Right cardiac atrium (tissue), 5 donors: ENCODE measurements around the gene ABTB2. TPM values are rescaled to one million over a fixed set of nuclear protein-coding genes. Genes with fewer than 3 reads are reported as not detected.
A peak's percentile ranks its signal among the peaks of the same experiment; 100 is the strongest.
"Not testable (repeated sequence)": the region's sequence is repeated elsewhere in the genome, so short reads cannot be mapped to it uniquely, and the experiment has no call there.

ENCODE experiments used
- ATAC-seq, 2 donors: fragments of 200-7000 bp; cut with Tn5 transposase; one replicate each; pipeline versions ENCODE4 v1.8.0 to v1.9.1; 2020; ENCODE audit warnings: moderate library complexity in 2 of 2, mild to moderate bottlenecking in 1 of 2
- DNase-seq, 3 donors: peaks; one replicate each; pipeline ENCODE4 v3.0.0-alpha.2; 2020
- H3K27ac ChIP-seq: one replicate; pipeline ENCODE4 v1.5.1; 2013; ENCODE audit warnings: mild to moderate bottlenecking, low read length, control low read depth, moderate library complexity
- H3K27me3 ChIP-seq: one replicate; pipeline ENCODE4 v1.6.1; 2013; ENCODE audit not compliant: control insufficient read depth, insufficient read depth
- H3K4me1 ChIP-seq: one replicate; pipeline ENCODE4 v1.6.1; 2013; ENCODE audit warnings: low read length; ENCODE audit not compliant: control insufficient read depth, insufficient read depth
- H3K4me3 ChIP-seq: one replicate; pipeline ENCODE4 v1.5.1; 2013; ENCODE audit warnings: low read length, control low read depth
- H3K9me3 ChIP-seq: one replicate; pipeline ENCODE4 v1.6.1; 2013; ENCODE audit warnings: low read length; ENCODE audit not compliant: control insufficient read depth
- WGBS: extraction: QIAGEN DNeasy Blood & Tissue Kit; methylation state at CpG from one replicate; pipeline ENCODE4 v1.1.7; 2013; 5-methylcytosine and 5-hydroxymethylcytosine counted together
- intact Hi-C, 4 donors: fragments of 100-400 bp; cut with DNase I; formaldehyde crosslinking; loops; one replicate each; pipeline versions ENCODE4 v1.11.0 to v1.14.0; 2022 to 2023
- polyA plus RNA-seq: library from polyadenylated mRNA; stranded (reverse); fragments of 200-250 nt; gene quantifications from one replicate; pipeline ENCODE4 v1.2.3, GENCODE V29; 2013
- total RNA-seq, 4 donors: library from RNA; stranded (reverse); fragmentation: NEBNext Ultra II Directional; extraction: Animal tissue kit (Norgen Biotek cat#: 25700); gene quantifications; one replicate each; pipeline ENCODE4 v1.2.1, GENCODE V29; 2021
- donor health status: healthy with polysubstance abuse.
- donor health status: DM: no; HTN: yes; CAD: no.
- donor health status: DM: no; HTN: no; CAD: no.
- donor health status: DM: no; HTN: yes; CAD: no; lungs with severe emphysema.
- donor health status: DM: yes; HTN: yes; CAD: no.

The ABTB2 gene
- total and polyA plus RNA-seq, 5 donors, result 3.7 to 14.1 (median 10.8) TPM

DNA sequence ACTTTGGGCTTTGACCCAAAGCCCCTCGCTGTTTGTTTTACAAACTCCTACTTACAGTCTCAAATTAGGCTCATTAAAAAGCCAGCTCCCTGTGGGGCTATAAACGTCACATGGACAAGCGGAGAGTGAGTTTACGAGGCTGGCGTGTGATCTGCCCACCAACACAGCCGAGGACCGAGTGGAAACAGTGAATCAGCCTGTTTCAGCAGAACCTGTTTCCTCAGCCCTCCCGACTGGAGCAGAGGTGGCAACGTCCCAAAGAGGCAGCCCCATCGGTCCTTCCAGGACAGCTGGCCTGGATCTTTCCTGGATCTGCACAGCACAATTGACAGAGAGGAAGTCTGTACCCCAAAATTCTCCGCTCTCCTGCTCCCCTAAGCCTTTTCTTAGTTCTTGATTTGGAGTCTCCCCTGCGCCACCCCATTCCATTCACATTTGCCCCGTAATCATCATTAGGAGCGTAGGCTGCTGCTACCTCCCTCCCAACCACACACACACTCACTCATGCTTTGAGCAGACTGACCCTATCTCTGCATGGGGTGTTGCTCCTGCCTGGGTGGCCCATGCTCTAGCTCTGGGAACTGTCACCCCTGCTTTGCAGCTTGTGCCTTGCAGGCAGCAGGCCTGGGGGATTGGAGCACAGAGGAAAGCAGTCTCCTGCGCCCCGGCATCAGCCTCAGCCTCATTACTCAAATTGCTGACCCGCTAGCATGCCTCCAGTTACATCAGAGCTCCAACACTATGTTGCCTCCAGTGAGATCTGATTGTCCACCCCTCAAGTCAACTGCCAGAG lies 134.6 kb downstream of the ABTB2 start:
- peak; percentile 56 to 75 for ATAC-seq
- Histone ChIP-seq H3K27me3 (no peaks in the 10 kb centered on the region), H3K27ac (no peak overlapping the region), H3K4me1 (peaks cover 5% of the 10 kb centered on the region), H3K9me3 (no peaks in the 10 kb centered on the region), H3K4me3 (no peak overlapping the region)
- intact Hi-C loops, result no loop called here
- peak; percentile 84 to 86 (median 84) for DNase-seq
- 57% methylated on average over 17 of the region's 17 CpGs for WGBS

GRCh38 chr11:34222030-34222429 lies 135.8 kb downstream of the ABTB2 start:
- Histone ChIP-seq H3K4me3 (no peak overlapping the region), H3K27ac (no peak overlapping the region), H3K27me3 (no peaks in the 10 kb centered on the region), H3K4me1 (peaks cover 5% of the 10 kb centered on the region), H3K9me3 (no peaks in the 10 kb centered on the region)
- no peak for ATAC-seq
- intact Hi-C loops, result no loop called here
- DNase-seq, result no peak

DNA sequence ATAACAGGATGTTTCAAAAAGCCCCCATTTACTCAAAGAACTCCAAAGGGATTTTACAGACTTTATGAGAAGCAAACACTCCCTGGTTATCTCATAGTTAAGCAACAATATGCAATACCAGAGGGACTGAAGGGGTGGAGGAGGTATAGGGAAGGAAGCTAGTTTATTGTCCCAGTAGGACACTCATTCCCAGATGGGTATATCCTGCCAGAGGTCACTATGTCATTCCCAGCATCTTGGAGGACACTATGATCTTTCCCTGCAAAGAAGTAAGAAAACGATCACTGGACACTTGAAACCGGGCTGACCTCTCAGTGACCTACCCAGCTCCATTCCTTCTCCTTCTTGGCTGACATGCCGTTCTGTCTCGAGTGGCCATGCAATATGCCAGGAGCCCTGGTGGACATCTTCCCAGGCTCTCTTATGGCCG lies 137.9 kb downstream of the ABTB2 start:
- Histone ChIP-seq H3K4me1 (peaks cover 5% of the 10 kb centered on the region), H3K4me3 (no peak overlapping the region), H3K9me3 (no peaks in the 10 kb centered on the region), H3K27ac (no peak overlapping the region), H3K27me3 (no peaks in the 10 kb centered on the region)
- peak; percentile 87 to 88 for ATAC-seq
- intact Hi-C loops, result no loop called here
- DNase-seq, result peak; percentile 66 to 81 (median 79)
- 43% methylated on average over 5 of the region's 5 CpGs for WGBS

DNA sequence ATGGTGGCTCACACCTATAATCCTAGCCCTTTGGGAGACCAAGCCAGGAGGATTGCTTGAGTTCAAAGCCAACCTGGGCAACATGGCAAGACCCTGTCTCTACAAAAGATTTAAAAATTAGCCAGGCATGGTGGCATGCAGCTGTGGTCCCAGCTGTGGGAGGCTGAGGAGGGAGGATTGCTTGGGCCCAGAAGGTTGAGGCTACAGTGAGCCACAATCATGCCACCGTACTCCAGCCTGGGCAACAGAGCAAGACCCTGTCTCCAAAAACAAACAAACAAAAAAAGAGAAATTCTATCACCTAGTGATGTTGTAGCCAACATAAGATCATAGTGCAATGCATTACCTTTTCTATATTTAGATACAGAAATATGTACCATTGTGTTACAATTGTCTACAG lies 138.5 kb downstream of the ABTB2 start:
- WGBS, result 97% methylated on average over 1 of the region's 1 CpG
- no peak overlapping the region for H3K4me3 ChIP-seq

GRCh38 chr11:34218756-34219155 lies 139.1 kb downstream of the ABTB2 start:
- H3K4me1 ChIP-seq, H3K4me3 ChIP-seq, DNase-seq, intact Hi-C loops, H3K9me3 ChIP-seq, ATAC-seq, H3K27me3 ChIP-seq, H3K27ac ChIP-seq: not testable (repeated sequence)
- WGBS, result over 99% methylated on average over 2 of the region's 2 CpGs

More for the DNA sequence above, 138.5 kb downstream of the ABTB2 start:
- intact Hi-C loops, result no loop called here
- DNase-seq, result no peak
- ATAC-seq, result no peak
- Histone ChIP-seq H3K27ac (no peak overlapping the region), H3K27me3 (no peaks in the 10 kb centered on the region), H3K4me1 (peaks cover 5% of the 10 kb centered on the region), H3K9me3 (no peaks in the 10 kb centered on the region)

DNA sequence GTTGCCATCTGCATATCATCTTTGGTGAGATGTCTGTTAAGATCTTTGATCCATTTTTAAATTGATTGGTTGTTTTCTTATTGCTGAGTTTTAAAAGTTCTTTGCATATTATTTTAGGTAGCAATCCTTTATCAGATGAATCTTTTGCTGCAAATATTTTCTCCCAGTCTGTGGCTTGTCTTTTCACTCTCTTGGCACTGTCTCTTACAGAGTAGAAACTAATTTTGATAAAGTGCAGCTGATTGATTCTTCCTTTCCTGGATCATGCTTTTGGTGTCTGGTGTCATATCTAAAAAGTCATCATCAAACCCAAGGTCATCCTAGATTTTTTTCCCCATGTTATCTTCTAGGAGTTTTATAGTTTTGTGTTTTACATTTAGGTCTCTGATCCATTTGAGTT lies 139.7 kb downstream of the ABTB2 start:
- Histone ChIP-seq H3K27me3 (no peaks in the 10 kb centered on the region), H3K9me3 (no peaks in the 10 kb centered on the region), H3K27ac (no peak overlapping the region), H3K4me3 (no peak overlapping the region), H3K4me1 (peaks cover 5% of the 10 kb centered on the region)
- ATAC-seq, result no peak
- intact Hi-C loops, result no loop called here
- DNase-seq, result no peak

DNA sequence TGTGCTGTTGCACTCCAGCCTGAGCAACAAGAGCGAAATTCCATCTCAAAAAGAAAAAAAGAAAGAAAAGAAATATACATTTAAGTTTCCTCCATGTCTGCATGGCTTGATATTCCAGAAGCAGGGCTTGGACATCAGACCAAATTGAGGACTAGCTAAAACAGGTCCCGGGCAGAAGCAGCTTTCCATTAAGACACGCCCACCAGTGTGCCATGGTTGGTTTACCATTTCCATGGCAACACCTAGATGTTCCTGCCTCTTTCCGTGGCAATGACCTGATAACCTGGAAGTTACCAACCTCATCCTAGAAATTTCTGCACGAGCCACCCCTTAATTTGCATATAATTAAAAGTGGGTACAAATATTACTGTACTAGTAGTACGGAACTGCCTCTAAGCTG lies 141.1 kb downstream of the ABTB2 start:
- ATAC-seq (no peak), DNase-seq (no peak)
- Histone ChIP-seq H3K4me3 (no peak overlapping the region), H3K27ac (no peak overlapping the region), H3K9me3 (no peaks in the 10 kb centered on the region), H3K27me3 (no peaks in the 10 kb centered on the region), H3K4me1 (peaks cover 3% of the 10 kb centered on the region)
- 78% methylated on average over 6 of the region's 6 CpGs for WGBS
- intact Hi-C loops, result no loop called here

GRCh38 chr11:34215806-34216453 lies 141.9 kb downstream of the ABTB2 start:
- WGBS, result 95% methylated on average over 1 of the region's 1 CpG
- no peak for ATAC-seq
- no peaks in the 10 kb centered on the region for H3K27me3 ChIP-seq

DNA sequence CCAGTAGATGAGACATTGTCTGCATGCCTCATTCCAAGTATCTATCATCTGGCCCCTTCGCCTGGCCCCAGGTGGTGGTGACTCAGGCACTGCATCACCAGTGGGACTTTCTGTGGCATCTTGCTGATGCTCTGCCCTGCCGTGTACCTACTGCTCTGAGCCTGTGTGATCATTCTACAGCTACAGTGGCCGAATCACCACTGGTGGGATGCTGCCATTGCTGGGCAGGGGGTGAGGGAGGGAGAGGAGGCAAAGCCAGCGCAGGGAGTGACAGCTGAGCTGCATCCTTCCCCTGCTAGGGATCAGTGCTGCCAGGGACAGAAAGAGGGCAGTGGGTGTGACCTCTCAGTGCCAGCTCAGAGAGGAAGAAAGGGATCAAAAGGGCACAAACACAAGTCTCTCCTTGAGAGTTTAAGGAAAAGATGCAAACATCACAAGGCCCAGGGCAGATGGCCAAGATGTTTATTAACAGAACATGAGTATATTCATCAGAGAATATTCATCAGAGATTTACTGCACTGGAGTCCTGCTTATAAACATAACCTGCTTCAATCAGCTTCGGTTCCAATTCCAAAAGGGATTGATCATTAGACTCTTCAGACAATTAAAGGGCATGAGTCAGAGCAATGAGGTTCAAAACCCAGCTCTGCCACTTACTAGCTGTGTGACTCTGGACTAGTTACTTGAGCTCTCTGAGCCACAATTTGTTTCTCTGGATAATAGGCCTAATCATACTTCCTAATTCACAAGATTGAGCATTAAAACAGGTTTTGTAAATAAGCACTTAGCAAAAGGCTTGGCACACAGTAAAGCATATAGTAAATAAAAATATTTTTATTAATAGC lies 142.6 kb downstream of the ABTB2 start:
- Histone ChIP-seq H3K27ac (no peak overlapping the region), H3K9me3 (no peaks in the 10 kb centered on the region), H3K4me3 (no peak overlapping the region), H3K4me1 (peaks cover under 1% of the 10 kb centered on the region), H3K27me3 (no peaks in the 10 kb centered on the region)
- 63% methylated on average over 5 of the region's 5 CpGs for WGBS
- ATAC-seq (no peak), DNase-seq (no peak)
- intact Hi-C loops, result no loop called here

More at GRCh38 chr11:34215806-34216453, 141.9 kb downstream of the ABTB2 start:
- intact Hi-C loops, result no loop called here
- Histone ChIP-seq H3K9me3 (no peaks in the 10 kb centered on the region), H3K27ac (no peak overlapping the region), H3K4me1 (peaks cover 3% of the 10 kb centered on the region), H3K4me3 (no peak overlapping the region)
- no peak for DNase-seq

DNA sequence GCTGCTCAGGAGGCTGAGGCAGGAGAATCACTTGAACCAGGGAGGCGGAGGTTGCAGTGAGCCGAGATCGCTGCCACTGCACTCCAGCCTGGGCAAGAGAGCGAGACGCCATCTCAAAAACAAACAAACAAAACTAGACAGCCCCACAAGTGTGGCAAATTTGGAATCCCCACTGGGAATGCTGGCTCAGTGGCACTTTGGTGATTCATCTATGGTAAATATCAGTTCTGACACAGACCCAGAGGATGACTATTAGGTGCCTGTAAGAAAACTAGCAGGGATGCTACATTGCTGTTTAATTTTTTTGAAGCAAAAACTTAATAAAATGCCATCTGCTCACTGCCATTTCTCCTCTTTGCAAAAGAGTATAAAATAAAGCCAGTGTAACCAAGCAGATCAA lies 144.4 kb downstream of the ABTB2 start:
- ATAC-seq (no peak), DNase-seq (no peak)
- intact Hi-C loops, result no loop called here
- Histone ChIP-seq H3K27ac (no peak overlapping the region), H3K4me3 (no peak overlapping the region), H3K9me3 (no peaks in the 10 kb centered on the region), H3K27me3 (no peaks in the 10 kb centered on the region), H3K4me1 (no peaks in the 10 kb centered on the region)
- 76% methylated on average over 5 of the region's 5 CpGs for WGBS

GRCh38 chr11:34212566-34212965 lies 145.2 kb downstream of the ABTB2 start:
- WGBS, result 52% methylated on average over 3 of the region's 3 CpGs
- no peaks in the 10 kb centered on the region for H3K27me3 ChIP-seq
- peak in 1 of 2 donors; percentile 25 for ATAC-seq

More at GRCh38 chr11:34212566-34212965, 145.2 kb downstream of the ABTB2 start:
- intact Hi-C loops, result no loop called here
- no peaks in the 10 kb centered on the region for H3K9me3 ChIP-seq
- H3K27ac ChIP-seq, result no peak overlapping the region
- no peak for DNase-seq
- H3K4me1 ChIP-seq, result no peaks in the 10 kb centered on the region
- H3K4me3 ChIP-seq, result no peak overlapping the region
